Activated CD4-positive, alpha-beta memory T cell treated with anti-CD3 and anti-CD28 coated beads for 36 hours (primary cell): Measurements from ENCODE around the gene PARD3B. TPM values are rescaled to one million over a fixed set of nuclear protein-coding genes. Genes with fewer than 3 reads are reported as not detected.
"Not testable (repeated sequence)": the region's sequence is repeated elsewhere in the genome, so short reads cannot be mapped to it uniquely, and the experiment has no call there.

ENCODE experiments used
- CTCF ChIA-PET: fragments of 350-600 bp; sonication (Branson Sonifier 250); formaldehyde crosslinking; loops from one replicate; lab custom pipeline; 2021; ENCODE audit warnings: antibody characterized with exemption, inconsistent platforms; lab: Charles Lee
- POLR2A ChIA-PET: fragments of 350-600 bp; sonication (Branson Sonifier 250); formaldehyde crosslinking; loops from one replicate; lab custom pipeline; 2021; ENCODE audit warnings: antibody characterized with exemption; lab: Charles Lee
- DNase-seq: peaks from one replicate; pipeline ENCODE4 v3.0.0-alpha.2; 2020
- H3K27ac Mint-ChIP-seq: one replicate; pipeline ENCODE4 v1.8.0; 2021; ENCODE audit warnings: mixed read lengths
- H3K27me3 Mint-ChIP-seq: one replicate; pipeline ENCODE4 v1.8.0; 2021; ENCODE audit warnings: mixed read lengths
- H3K36me3 Mint-ChIP-seq: one replicate; pipeline ENCODE4 v1.8.0; 2021; ENCODE audit warnings: mixed read lengths
- H3K4me1 Mint-ChIP-seq: one replicate; pipeline ENCODE4 v1.8.0; 2021; ENCODE audit warnings: low read depth, mixed read lengths
- H3K4me3 Mint-ChIP-seq: one replicate; pipeline ENCODE4 v1.8.0; 2021; ENCODE audit warnings: mild to moderate bottlenecking, mixed read lengths
- H3K9me3 Mint-ChIP-seq: one replicate; pipeline ENCODE4 v1.8.0; 2021; ENCODE audit warnings: mixed read lengths
- intact Hi-C: fragments of 100-400 bp; cut with micrococcal nuclease; formaldehyde crosslinking; loops from one replicate; pipeline ENCODE4 v1.15.1; 2023
- total RNA-seq, 2 experiments: library from RNA; stranded (reverse); gene quantifications; one replicate each; pipeline ENCODE4 v1.2.3, GENCODE V29; 2021

Gene PARD3B
- total RNA-seq, 2 experiments from 2014 or later = 0.07 to 0.70 TPM

DNA sequence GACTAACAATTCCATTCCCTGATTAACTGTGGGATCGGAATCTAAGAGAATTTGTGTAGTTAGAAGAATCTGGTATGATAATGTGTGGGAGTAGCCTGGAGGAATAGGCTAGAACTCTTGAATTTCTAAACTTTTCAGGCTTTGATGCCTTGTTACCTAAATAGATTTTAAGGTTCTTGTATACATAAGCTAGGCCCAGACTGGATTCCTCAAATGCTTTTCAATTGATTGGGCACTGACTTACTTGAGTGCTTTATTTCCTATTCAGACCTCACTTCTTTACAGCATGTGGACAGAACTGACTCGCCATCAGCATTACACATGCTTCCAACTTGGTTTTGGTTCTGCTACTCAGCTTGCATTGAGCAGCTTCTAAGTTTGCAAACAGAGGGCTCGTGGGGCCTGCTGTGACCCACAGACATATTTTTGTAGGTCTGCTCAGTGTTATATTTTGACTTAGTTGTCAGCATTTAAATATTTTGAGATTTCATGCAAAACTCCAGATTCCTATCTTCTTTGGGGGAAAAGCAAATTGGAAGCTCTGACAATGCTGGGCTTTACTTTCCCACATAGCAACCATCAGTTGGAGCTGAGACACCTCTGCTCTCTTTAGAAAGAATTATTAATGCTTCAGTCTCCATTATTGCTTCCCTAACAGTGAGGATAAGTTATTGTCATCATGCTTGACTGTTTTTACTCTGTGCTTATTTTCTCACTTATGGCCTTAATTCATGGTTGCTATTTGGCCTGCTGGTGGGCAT lies 5.7 kb downstream of the PARD3B start:
- Mint-ChIP-seq H3K9me3 (no peaks in the 10 kb centered on the region), H3K27me3 (peaks cover 5% of the 10 kb centered on the region), H3K4me1 (no peaks in the 10 kb centered on the region), H3K36me3 (no peaks in the 10 kb centered on the region), H3K4me3 (no peak overlapping the region), H3K27ac (no peak overlapping the region)
- CTCF ChIA-PET = interaction anchor here (0.9 kb wide), 1 partner anchor 13 kb away, joined by 4 read pairs; no protein-coding TSS in a partner anchor
- POLR2A ChIA-PET = no interaction called here
- intact Hi-C loops = no loop called here
- no peak for DNase-seq

GRCh38 chr2:204551512-204551863 lies 6.2 kb downstream of the PARD3B start:
- DNase-seq = no peak
- Mint-ChIP-seq H3K27me3 (peaks cover under 1% of the 10 kb centered on the region), H3K9me3 (no peaks in the 10 kb centered on the region), H3K4me3 (no peak overlapping the region), H3K4me1 (no peaks in the 10 kb centered on the region), H3K27ac (no peak overlapping the region), H3K36me3 (no peaks in the 10 kb centered on the region)
- ChIA-PET POLR2A (no interaction called here), CTCF (no interaction called here)
- intact Hi-C loops = no loop called here

DNA sequence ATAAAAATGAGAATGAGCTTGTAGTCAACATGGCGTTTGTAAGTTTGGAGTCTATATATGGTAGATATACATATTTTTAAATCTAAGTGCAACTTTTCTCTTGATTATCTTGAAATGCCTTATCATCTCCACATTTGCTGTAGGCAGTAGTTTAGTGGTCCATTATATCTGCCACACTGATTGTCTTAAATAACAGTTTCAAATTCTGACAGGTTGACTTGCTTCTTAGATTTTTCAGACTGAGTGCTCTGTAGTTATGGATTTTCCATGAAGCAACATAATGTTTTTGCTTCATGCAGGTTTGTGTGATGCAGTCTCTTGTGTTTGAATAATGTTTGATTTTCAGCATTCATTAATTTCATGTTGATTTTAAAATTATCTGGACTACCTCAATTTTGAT lies 12.3 kb downstream of the PARD3B start:
- intact Hi-C loops = no loop called here
- ChIA-PET CTCF (no interaction called here), POLR2A (no interaction called here)
- Mint-ChIP-seq H3K27me3 (peaks cover 6% of the 10 kb centered on the region), H3K36me3 (no peaks in the 10 kb centered on the region), H3K27ac (no peak overlapping the region), H3K4me1 (no peaks in the 10 kb centered on the region), H3K4me3 (no peak overlapping the region), H3K9me3 (peaks cover 6% of the 10 kb centered on the region)
- DNase-seq = no peak

GRCh38 chr2:204559358-204559757 lies 14.1 kb downstream of the PARD3B start:
- H3K9me3 Mint-ChIP-seq, intact Hi-C loops, H3K36me3 Mint-ChIP-seq, CTCF ChIA-PET, H3K4me1 Mint-ChIP-seq, H3K27me3 Mint-ChIP-seq, DNase-seq, POLR2A ChIA-PET, H3K4me3 Mint-ChIP-seq, H3K27ac Mint-ChIP-seq: not testable (repeated sequence)

- Mint-ChIP-seq H3K27me3 (peaks cover 6% of the 10 kb centered on the region), H3K36me3 (no peaks in the 10 kb centered on the region), H3K4me1 (no peaks in the 10 kb centered on the region), H3K4me3 (no peak overlapping the region), H3K9me3 (peaks cover 6% of the 10 kb centered on the region), H3K27ac (no peak overlapping the region)
- CTCF ChIA-PET = no interaction called here
- POLR2A ChIA-PET = no interaction called here
- no peak for DNase-seq
- intact Hi-C loops = no loop called here
These were observed 15.6 kb downstream of the PARD3B start for GRCh38 chr2:204560902-204561301.

DNA sequence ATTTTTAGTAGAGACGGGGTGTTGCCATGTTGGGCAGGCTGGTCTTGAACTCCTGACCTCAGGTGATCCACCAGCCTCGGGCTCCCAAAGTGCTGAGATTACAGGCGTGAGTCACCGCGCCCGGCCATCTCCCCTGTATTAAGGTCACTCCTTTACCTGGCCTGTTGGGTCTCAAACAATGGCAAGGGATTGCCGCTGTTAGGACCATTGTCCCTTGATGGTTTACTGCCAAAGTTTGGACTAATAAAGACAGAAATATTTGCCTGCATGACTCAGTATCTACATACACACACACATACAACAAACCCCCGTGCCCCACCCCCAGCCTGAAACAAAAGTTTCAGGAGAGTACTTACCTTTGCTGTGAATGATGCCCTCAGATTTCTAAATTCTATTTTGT lies 16.5 kb downstream of the PARD3B start:
- H3K4me3 Mint-ChIP-seq = no peak overlapping the region
- no peaks in the 10 kb centered on the region for H3K4me1 Mint-ChIP-seq
- H3K36me3 Mint-ChIP-seq = no peaks in the 10 kb centered on the region
- CTCF ChIA-PET = no interaction called here
- intact Hi-C loops = no loop called here
- POLR2A ChIA-PET = no interaction called here
- DNase-seq = no peak
- peaks cover 6% of the 10 kb centered on the region for H3K9me3 Mint-ChIP-seq
- H3K27me3 Mint-ChIP-seq = peaks cover 6% of the 10 kb centered on the region
- H3K27ac Mint-ChIP-seq = no peak overlapping the region

- ChIA-PET POLR2A (no interaction called here), CTCF (no interaction called here)
- intact Hi-C loops = no loop called here
- DNase-seq = no peak
- H3K27me3 Mint-ChIP-seq = peaks cover 2% of the 10 kb centered on the region
- no peaks in the 10 kb centered on the region for H3K4me1 Mint-ChIP-seq
- H3K4me3 Mint-ChIP-seq = no peak overlapping the region
- H3K36me3 Mint-ChIP-seq = no peaks in the 10 kb centered on the region
- H3K27ac Mint-ChIP-seq = no peak overlapping the region
- H3K9me3 Mint-ChIP-seq = no peaks in the 10 kb centered on the region
These were observed 21.2 kb downstream of the PARD3B start for GRCh38 chr2:204566439-204566838.

GRCh38 chr2:204570421-204570820 lies 25.1 kb downstream of the PARD3B start:
- DNase-seq = no peak
- CTCF ChIA-PET = no interaction called here
- Mint-ChIP-seq H3K9me3 (no peaks in the 10 kb centered on the region), H3K4me1 (no peaks in the 10 kb centered on the region), H3K36me3 (no peaks in the 10 kb centered on the region), H3K27ac (no peak overlapping the region), H3K4me3 (no peak overlapping the region), H3K27me3 (peaks cover 2% of the 10 kb centered on the region)
- intact Hi-C loops = no loop called here
- POLR2A ChIA-PET = no interaction called here

- no peak for DNase-seq
- Mint-ChIP-seq H3K27me3 (peaks cover 2% of the 10 kb centered on the region), H3K36me3 (no peaks in the 10 kb centered on the region), H3K4me3 (no peak overlapping the region), H3K27ac (no peak overlapping the region), H3K9me3 (no peaks in the 10 kb centered on the region), H3K4me1 (no peaks in the 10 kb centered on the region)
- POLR2A ChIA-PET = no interaction called here
- CTCF ChIA-PET = no interaction called here
- intact Hi-C loops = no loop called here
These were observed 25.8 kb downstream of the PARD3B start for GRCh38 chr2:204571041-204571440.

- Mint-ChIP-seq H3K9me3 (no peaks in the 10 kb centered on the region), H3K4me1 (no peaks in the 10 kb centered on the region), H3K36me3 (no peaks in the 10 kb centered on the region), H3K4me3 (no peak overlapping the region), H3K27ac (no peak overlapping the region), H3K27me3 (peaks cover 2% of the 10 kb centered on the region)
- DNase-seq = no peak
- ChIA-PET POLR2A (no interaction called here), CTCF (no interaction called here)
- intact Hi-C loops = no loop called here
These were observed 26.6 kb downstream of the PARD3B start for GRCh38 chr2:204571911-204572310.

- Mint-ChIP-seq H3K4me3 (no peak overlapping the region), H3K27ac (no peak overlapping the region), H3K36me3 (no peaks in the 10 kb centered on the region), H3K4me1 (no peaks in the 10 kb centered on the region), H3K9me3 (no peaks in the 10 kb centered on the region), H3K27me3 (no peaks in the 10 kb centered on the region)
- ChIA-PET POLR2A (no interaction called here), CTCF (interaction anchor here (0.7 kb wide), 1 partner anchor 31 kb away, joined by 3 read pairs; no protein-coding TSS in a partner anchor)
- intact Hi-C loops = no loop called here
- no peak for DNase-seq
These were observed 27.9 kb downstream of the PARD3B start for GRCh38 chr2:204573221-204573620.

DNA sequence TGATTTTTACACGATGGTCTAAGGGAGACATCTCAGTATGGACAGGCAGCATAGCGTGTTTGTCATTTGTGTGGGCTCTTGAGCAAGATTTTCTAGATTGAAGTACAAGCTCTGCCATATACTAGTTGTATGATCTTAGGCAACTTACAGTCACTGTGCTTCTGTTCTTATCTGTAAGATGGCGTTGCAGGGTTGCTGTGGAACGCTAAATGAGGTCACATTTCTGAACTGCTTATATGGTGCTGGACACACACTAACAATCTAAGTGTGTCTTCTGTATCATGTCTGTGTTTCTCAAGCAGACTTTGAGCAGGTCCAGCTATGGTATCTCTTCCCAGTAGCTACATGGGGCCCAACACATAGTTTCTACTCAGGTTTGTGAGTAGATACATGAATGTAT lies 29.2 kb downstream of the PARD3B start:
- H3K9me3 Mint-ChIP-seq = no peaks in the 10 kb centered on the region
- ChIA-PET POLR2A (no interaction called here), CTCF (no interaction called here)
- intact Hi-C loops = no loop called here
- no peak for DNase-seq
- H3K27ac Mint-ChIP-seq = no peak overlapping the region
- no peak overlapping the region for H3K4me3 Mint-ChIP-seq
- no peaks in the 10 kb centered on the region for H3K36me3 Mint-ChIP-seq
- no peaks in the 10 kb centered on the region for H3K27me3 Mint-ChIP-seq
- no peaks in the 10 kb centered on the region for H3K4me1 Mint-ChIP-seq

- H3K27me3 Mint-ChIP-seq = no peaks in the 10 kb centered on the region
- H3K9me3 Mint-ChIP-seq = no peaks in the 10 kb centered on the region
- H3K27ac Mint-ChIP-seq = no peak overlapping the region
- no peak overlapping the region for H3K4me3 Mint-ChIP-seq
- CTCF ChIA-PET = no interaction called here
- no peaks in the 10 kb centered on the region for H3K36me3 Mint-ChIP-seq
- POLR2A ChIA-PET = no interaction called here
- intact Hi-C loops = no loop called here
- H3K4me1 Mint-ChIP-seq = no peaks in the 10 kb centered on the region
- no peak for DNase-seq
These were observed 30.2 kb downstream of the PARD3B start for GRCh38 chr2:204575463-204575862.
